GM21447 (cell line): ENCODE data around the gene PCED1B.
"Not testable (repeated sequence)": the region's sequence is repeated elsewhere in the genome, so short reads cannot be mapped to it uniquely, and the experiment has no call there.

Experiments
- ATAC-seq: cut with Tn5 transposase; IDR thresholded peaks from one replicate; pipeline ENCODE4 v1.9.1; 2021; ENCODE audit not compliant: unreplicated experiment

Gene PCED1B

GRCh38 chr12:47164116-47164515 lies 84.7 kb downstream of the PCED1B start:
- no peak for ATAC-seq

GRCh38 chr12:47164724-47165439 lies 85.5 kb downstream of the PCED1B start:
- ATAC-seq = no peak

GRCh38 chr12:47165934-47166333 lies 86.5 kb downstream of the PCED1B start:
- no peak for ATAC-seq

- no peak for ATAC-seq
These were observed 86.9 kb downstream of the PCED1B start for GRCh38 chr12:47166365-47166764.

GRCh38 chr12:47170281-47170680 lies 90.9 kb downstream of the PCED1B start:
- not testable (repeated sequence) for ATAC-seq

- no peak for ATAC-seq
These were observed 98.6 kb downstream of the PCED1B start for GRCh38 chr12:47178014-47178413.

GRCh38 chr12:47182164-47182938 lies 102.9 kb downstream of the PCED1B start:
- ATAC-seq = not testable (repeated sequence)

- no peak for ATAC-seq
These were observed 104.8 kb downstream of the PCED1B start for GRCh38 chr12:47184229-47184628.

GRCh38 chr12:47184813-47185212 lies 105.4 kb downstream of the PCED1B start:
- no peak for ATAC-seq

- ATAC-seq = no peak
These were observed 106.8 kb downstream of the PCED1B start for GRCh38 chr12:47186246-47186645.

GRCh38 chr12:47188576-47189441 lies 109.4 kb downstream of the PCED1B start:
- no peak for ATAC-seq

- no peak for ATAC-seq
These were observed 110.3 kb downstream of the PCED1B start for GRCh38 chr12:47189728-47190127.

GRCh38 chr12:47190271-47190750 lies 110.9 kb downstream of the PCED1B start:
- ATAC-seq = peak; percentile 51

GRCh38 chr12:47190905-47191304 lies 111.5 kb downstream of the PCED1B start:
- ATAC-seq = no peak

GRCh38 chr12:47192051-47192450 lies 112.6 kb downstream of the PCED1B start:
- ATAC-seq = no peak

- ATAC-seq = no peak
These were observed 113.6 kb downstream of the PCED1B start for GRCh38 chr12:47193066-47193465.

GRCh38 chr12:47194501-47194900 lies 115.1 kb downstream of the PCED1B start:
- ATAC-seq = no peak

- ATAC-seq = no peak
These were observed 121.0 kb downstream of the PCED1B start for GRCh38 chr12:47200446-47200845.

- ATAC-seq = not testable (repeated sequence)
These were observed 121.8 kb downstream of the PCED1B start for GRCh38 chr12:47201190-47201589.

GRCh38 chr12:47202176-47202575 lies 122.8 kb downstream of the PCED1B start:
- no peak for ATAC-seq
